MM.1S (cell line): ENCODE results near the gene ZBTB43.

ENCODE experiments used
- DNase-seq: peaks from one replicate; pipeline ENCODE4 v3.0.0-alpha.2; 2015
- H2AFZ ChIP-seq: fragments of 300-600 bp; sonication (generic); 2 replicates; pipeline ENCODE4 v1.6.0; 2016; ENCODE audit warnings: antibody characterized with exemption, low read length
- H3F3A ChIP-seq: fragments of 300-600 bp; sonication (generic); 2 replicates; pipeline ENCODE4 v1.6.1; 2016; ENCODE audit warnings: mild to moderate bottlenecking, antibody characterized with exemption, low read length, moderate library complexity, mixed read lengths; ENCODE audit not compliant: insufficient read depth
- H3K27ac ChIP-seq: fragments of 300-600 bp; sonication (generic); 2 replicates; pipeline ENCODE4 v1.5.1; 2016; ENCODE audit warnings: mild to moderate bottlenecking, low read length
- H3K27me3 ChIP-seq: fragments of 300-600 bp; sonication (generic); replicated peaks from 2 replicates; pipeline ENCODE4 v1.6.0; 2016; ENCODE audit warnings: low read length; ENCODE audit not compliant: insufficient read depth
- H3K36me3 ChIP-seq: fragments of 300-600 bp; sonication (generic); replicated peaks from 2 replicates; pipeline ENCODE4 v1.6.1; 2016; ENCODE audit warnings: mild to moderate bottlenecking, low read length, mixed read lengths; ENCODE audit not compliant: insufficient read depth
- H3K4me1 ChIP-seq: fragments of 300-600 bp; sonication (generic); 2 replicates; pipeline ENCODE4 v1.6.1; 2016; ENCODE audit warnings: low read length, mixed read lengths
- H3K4me2 ChIP-seq: fragments of 300-600 bp; sonication (generic); 2 replicates; pipeline ENCODE4 v1.6.0; 2016; ENCODE audit warnings: low read depth, low read length
- H3K4me3 ChIP-seq: fragments of 300-600 bp; sonication (generic); 2 replicates; pipeline ENCODE4 v1.5.1; 2016; ENCODE audit warnings: low read length, mixed read lengths
- H3K79me2 ChIP-seq: fragments of 300-600 bp; sonication (generic); 2 replicates; pipeline ENCODE4 v1.6.1; 2016; ENCODE audit warnings: mixed run types, low read length, mixed read lengths
- H3K9ac ChIP-seq: fragments of 300-600 bp; sonication (generic); 2 replicates; pipeline ENCODE4 v1.6.1; 2016; ENCODE audit warnings: low read length, mixed read lengths
- H3K9me2 ChIP-seq: fragments of 300-600 bp; sonication (generic); replicated peaks from 2 replicates; pipeline ENCODE4 v1.6.1; 2016; ENCODE audit warnings: mild to moderate bottlenecking, low read length, mixed read lengths; ENCODE audit not compliant: insufficient read depth
- H3K9me3 ChIP-seq: fragments of 300-600 bp; sonication (generic); replicated peaks from 2 replicates; pipeline ENCODE4 v1.6.1; 2016; ENCODE audit warnings: mild to moderate bottlenecking, low read length, mixed read lengths; ENCODE audit not compliant: insufficient read depth
- H4K20me1 ChIP-seq: fragments of 300-600 bp; sonication (generic); 2 replicates; pipeline ENCODE4 v1.6.1; 2016; ENCODE audit warnings: mild to moderate bottlenecking, low read length, moderate library complexity, mixed read lengths; ENCODE audit not compliant: insufficient read depth
- CTCF ChIP-seq: fragments of 300-600 bp; sonication (generic); IDR thresholded peaks from 2 replicates; pipeline ENCODE4 v1.5.1; 2016; ENCODE audit warnings: antibody characterized with exemption, low read length, mixed read lengths
- EZH2 ChIP-seq: fragments of 300-600 bp; sonication (generic); optimal IDR thresholded peaks from 2 replicates; pipeline ENCODE3; 2017; ENCODE audit warnings: low read depth, mild to moderate bottlenecking, antibody characterized with exemption, low read length, mixed read lengths
- EZH2phosphoT487 ChIP-seq: fragments of 300-600 bp; sonication (generic); IDR thresholded peaks from 2 replicates; pipeline ENCODE4 v1.6.1; 2018; ENCODE audit warnings: antibody characterized with exemption, low read length

The ZBTB43 gene

GRCh38 chr9:126839301-126839700, 34.5 kb downstream of the ZBTB43 start:
- Histone ChIP-seq H3K4me3 (no peak overlapping the region), H3K9me2 (no peaks in the 10 kb centered on the region), H3K27ac (no peak overlapping the region), H3K36me3 (no peaks in the 10 kb centered on the region), H3K9me3 (no peaks in the 10 kb centered on the region), H4K20me1 (no peaks in the 10 kb centered on the region), H3K79me2 (peaks cover 27% of the 10 kb centered on the region), H2AFZ (no peak overlapping the region), H3K9ac (no peak overlapping the region), H3F3A (no peaks in the 10 kb centered on the region), H3K27me3 (no peaks in the 10 kb centered on the region), H3K4me2 (no peak overlapping the region), H3K4me1 (0 out of 2 replicates have a peak, but pooled peaks cover 5% of the 10 kb centered on the region)
- no peak for DNase-seq
- TF ChIP-seq EZH2phosphoT487, result no peak
- TF ChIP-seq EZH2, result no peak
- no peak for TF ChIP-seq CTCF

- Histone ChIP-seq H3K9ac (no peak overlapping the region), H3K9me3 (no peaks in the 10 kb centered on the region), H3F3A (no peaks in the 10 kb centered on the region), H2AFZ (no peak overlapping the region), H3K27me3 (no peaks in the 10 kb centered on the region), H4K20me1 (no peaks in the 10 kb centered on the region), H3K4me1 (no peaks in the 10 kb centered on the region), H3K27ac (no peak overlapping the region), H3K36me3 (no peaks in the 10 kb centered on the region), H3K79me2 (peaks cover 2% of the 10 kb centered on the region; the same call in 1 of the 2 replicates), H3K4me2 (no peak overlapping the region), H3K4me3 (no peak overlapping the region), H3K9me2 (no peaks in the 10 kb centered on the region)
- TF ChIP-seq EZH2 (no peak), EZH2phosphoT487 (no peak), CTCF (no peak)
- DNase-seq, result no peak
Measured at GRCh38 chr9:126842220-126842842, 37.5 kb downstream of the ZBTB43 start.

- H3K27ac ChIP-seq, result no peak overlapping the region
- no peak for TF ChIP-seq EZH2
- TF ChIP-seq CTCF, result no peak
- no peak for TF ChIP-seq EZH2phosphoT487
- no peak overlapping the region for H3K9ac ChIP-seq
Measured at GRCh38 chr9:126842977-126843799, 38.3 kb downstream of the ZBTB43 start.

More at GRCh38 chr9:126842977-126843799, 38.3 kb downstream of the ZBTB43 start:
- H3K79me2 ChIP-seq, result no peaks in the 10 kb centered on the region
- no peaks in the 10 kb centered on the region for H3K9me2 ChIP-seq
- H3K4me1 ChIP-seq, result no peaks in the 10 kb centered on the region
- no peak for DNase-seq
- no peak overlapping the region for H2AFZ ChIP-seq
- H4K20me1 ChIP-seq, result no peaks in the 10 kb centered on the region
- H3F3A ChIP-seq, result no peaks in the 10 kb centered on the region
- no peaks in the 10 kb centered on the region for H3K27me3 ChIP-seq
- no peak overlapping the region for H3K4me2 ChIP-seq
- no peaks in the 10 kb centered on the region for H3K36me3 ChIP-seq
- no peaks in the 10 kb centered on the region for H3K9me3 ChIP-seq
- H3K4me3 ChIP-seq, result no peak overlapping the region
